Stimulated activated effector memory CD8-positive, alpha-beta T cell treated with anti-CD3 and anti-CD28 coated beads, Interleukin-12 subunit alpha, Interleukin-12 subunit beta, amount 100 ng/mL, for 72 hours (primary cell): ENCODE results near the gene STYXL2.

Experiments used
- ATAC-seq: fragments of 150-1000 bp; cut with Tn5 transposase; 2 replicates; pipeline ENCODE4 v1.10.0; 2021
- DNase-seq, 2 donors: peaks; one replicate each; pipeline ENCODE4 v3.0.0; 2021 to 2022; ENCODE audit warnings: low spot score in 2 of 2
- H3K27ac Mint-ChIP-seq: one replicate; pipeline ENCODE4 v1.8.0; 2022; ENCODE audit warnings: mild to moderate bottlenecking, mixed read lengths
- H3K36me3 Mint-ChIP-seq: one replicate; pipeline ENCODE4 v1.8.0; 2022; ENCODE audit warnings: mild to moderate bottlenecking, mixed read lengths
- H3K4me1 Mint-ChIP-seq: one replicate; pipeline ENCODE4 v1.8.0; 2022; ENCODE audit warnings: mixed read lengths
- H3K4me3 Mint-ChIP-seq: one replicate; pipeline ENCODE4 v1.8.0; 2022; ENCODE audit warnings: mild to moderate bottlenecking, mixed read lengths
- H3K9me3 Mint-ChIP-seq: one replicate; pipeline ENCODE4 v1.8.0; 2022; ENCODE audit warnings: mixed read lengths

STYXL2 gene

DNA sequence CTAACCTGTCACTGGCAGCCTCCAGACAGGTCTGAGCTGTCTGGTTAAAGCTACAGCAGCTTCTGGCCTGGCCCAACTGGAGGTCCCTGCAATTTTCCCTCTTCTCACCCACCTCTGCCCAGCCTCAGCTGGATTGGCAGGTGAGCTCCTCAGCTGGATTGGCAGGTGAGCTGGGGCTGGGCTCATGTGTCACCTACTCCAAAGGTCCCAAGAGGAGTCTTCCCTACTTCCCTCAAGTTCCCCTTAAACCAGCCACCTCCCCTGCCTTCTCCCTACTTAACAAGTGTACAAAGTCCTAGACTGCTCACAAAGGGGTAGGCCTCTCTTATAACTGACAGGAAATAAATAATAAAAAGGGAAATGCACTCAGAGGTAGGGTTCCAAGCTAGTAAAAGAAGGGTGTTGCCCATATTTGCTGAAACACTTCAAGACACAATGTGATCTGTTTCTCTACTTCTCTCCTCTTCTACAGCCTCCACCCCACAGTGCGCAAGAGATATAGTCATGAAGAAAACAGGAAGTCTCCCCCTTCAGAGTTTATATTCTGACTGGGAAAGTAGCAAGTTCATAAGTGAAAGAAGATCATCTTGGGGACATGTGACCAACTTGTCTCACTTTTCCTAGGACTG is 3.4 kb upstream of the STYXL2 start, which contains the start of gene GPA33:
GPA33 (minus strand) TSS at position 64 of the 629 bp plus-strand sequence. CDS start 90 bp downstream, outside the sequence.
- ATAC-seq (peak; percentile 88), DNase-seq (no peak)
- no peaks in the 10 kb centered on the region for H3K36me3 Mint-ChIP-seq
- H3K27ac Mint-ChIP-seq: peak within 1 kb of the TSS; percentile 97
- H3K4me3 Mint-ChIP-seq: peak within 1 kb of the TSS; percentile 48
- H3K4me1 Mint-ChIP-seq: peaks cover 23% of the 10 kb centered on the region
- H3K9me3 Mint-ChIP-seq: no peaks in the 10 kb centered on the region

DNA sequence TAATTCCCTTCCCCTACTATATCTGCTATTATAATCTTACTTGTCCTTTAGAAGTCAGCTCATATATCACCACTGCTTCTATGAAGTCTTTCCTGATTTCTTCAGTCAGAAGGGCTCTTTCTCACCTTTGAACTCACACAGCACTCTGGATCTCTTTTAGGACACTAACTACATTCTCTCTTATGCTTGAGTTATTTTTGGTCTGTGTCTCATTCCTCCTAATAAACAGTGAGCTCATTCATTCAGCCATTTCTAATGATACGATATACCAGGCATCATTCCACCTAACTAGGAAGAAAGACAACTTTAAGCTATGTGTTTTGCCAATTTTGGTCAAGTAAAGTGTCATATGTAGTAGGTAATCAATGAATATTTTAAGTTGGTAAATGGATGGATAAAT is 1.2 kb upstream of the STYXL2 start:
- H3K27ac Mint-ChIP-seq: no peak overlapping the region
- peaks cover 23% of the 10 kb centered on the region for H3K4me1 Mint-ChIP-seq
- DNase-seq: no peak
- H3K9me3 Mint-ChIP-seq: no peaks in the 10 kb centered on the region
- no peak for ATAC-seq
- H3K36me3 Mint-ChIP-seq: no peaks in the 10 kb centered on the region
- no peak overlapping the region for H3K4me3 Mint-ChIP-seq

DNA sequence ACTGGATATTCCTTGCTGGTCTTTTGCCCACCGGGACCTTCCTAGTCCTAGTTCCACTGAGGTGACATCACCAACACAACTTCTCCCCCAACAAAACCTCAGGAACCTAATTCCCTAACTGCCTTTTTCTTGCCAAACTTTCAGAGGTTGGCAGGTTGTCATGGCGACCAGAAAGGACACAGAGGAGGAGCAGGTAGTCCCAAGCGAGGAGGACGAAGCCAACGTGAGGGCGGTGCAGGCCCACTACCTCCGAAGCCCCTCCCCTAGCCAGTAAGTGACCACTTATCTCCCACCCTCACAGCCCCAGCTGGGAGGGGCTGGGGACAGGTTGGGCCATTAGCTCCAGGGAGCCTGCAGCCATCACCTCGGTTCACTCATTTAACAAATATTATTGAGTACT is 815 bp downstream of the STYXL2 start:
- no peaks in the 10 kb centered on the region for H3K36me3 Mint-ChIP-seq
- no peak overlapping the region for H3K27ac Mint-ChIP-seq
- H3K9me3 Mint-ChIP-seq: no peaks in the 10 kb centered on the region
- peaks cover 15% of the 10 kb centered on the region for H3K4me1 Mint-ChIP-seq
- ATAC-seq (no peak), DNase-seq (no peak)
- H3K4me3 Mint-ChIP-seq: no peak overlapping the region

DNA sequence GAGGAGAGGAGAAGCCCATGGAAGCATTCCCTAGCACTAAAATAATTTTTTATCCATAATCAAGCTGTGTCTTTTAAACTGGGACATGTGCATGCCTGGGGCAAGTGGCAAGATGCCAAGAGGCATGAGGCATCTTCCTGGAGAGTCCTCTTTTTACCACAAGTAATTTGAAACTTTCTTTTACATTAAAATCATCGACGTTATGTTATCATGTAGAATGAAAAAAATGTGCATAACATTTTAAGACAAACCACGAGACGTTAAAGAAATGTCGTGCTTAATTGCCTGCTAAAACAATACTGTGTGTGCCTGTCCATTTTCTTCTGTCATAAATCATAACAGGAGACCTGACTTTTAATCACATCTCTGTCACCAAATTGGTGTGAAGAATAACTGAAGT is 1.5 kb downstream of the STYXL2 start:
- Mint-ChIP-seq H3K4me3 (no peak overlapping the region), H3K9me3 (no peaks in the 10 kb centered on the region)
- no peak for DNase-seq

DNA sequence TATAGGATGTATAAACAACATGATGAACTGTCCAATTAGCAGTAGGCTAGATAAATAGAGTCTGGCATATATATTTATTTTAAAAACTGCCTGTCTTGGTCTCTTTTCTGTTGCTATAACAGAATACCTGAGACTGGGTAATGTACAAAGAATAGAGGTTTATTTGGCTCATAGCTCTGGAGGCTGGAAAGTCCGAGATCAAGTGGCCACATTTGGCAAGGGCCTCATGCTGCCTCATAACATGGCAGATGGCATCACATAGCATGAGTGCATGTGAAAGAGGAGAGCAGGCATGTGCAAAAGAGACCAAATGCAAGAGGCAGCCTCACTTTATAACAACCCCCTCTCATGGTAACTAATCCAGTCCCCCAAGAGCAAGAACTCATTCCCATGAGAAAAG is 6.0 kb downstream of the STYXL2 start:
- no peak for ATAC-seq
- no peak overlapping the region for H3K27ac Mint-ChIP-seq
- H3K9me3 Mint-ChIP-seq: no peaks in the 10 kb centered on the region
- no peaks in the 10 kb centered on the region for H3K36me3 Mint-ChIP-seq
- H3K4me3 Mint-ChIP-seq: no peak overlapping the region
- DNase-seq: no peak
- peaks cover 22% of the 10 kb centered on the region for H3K4me1 Mint-ChIP-seq

More for the DNA sequence above, 1.5 kb downstream of the STYXL2 start:
- Mint-ChIP-seq H3K4me1 (peaks cover 10% of the 10 kb centered on the region), H3K27ac (no peak overlapping the region), H3K36me3 (no peaks in the 10 kb centered on the region)
- no peak for ATAC-seq

DNA sequence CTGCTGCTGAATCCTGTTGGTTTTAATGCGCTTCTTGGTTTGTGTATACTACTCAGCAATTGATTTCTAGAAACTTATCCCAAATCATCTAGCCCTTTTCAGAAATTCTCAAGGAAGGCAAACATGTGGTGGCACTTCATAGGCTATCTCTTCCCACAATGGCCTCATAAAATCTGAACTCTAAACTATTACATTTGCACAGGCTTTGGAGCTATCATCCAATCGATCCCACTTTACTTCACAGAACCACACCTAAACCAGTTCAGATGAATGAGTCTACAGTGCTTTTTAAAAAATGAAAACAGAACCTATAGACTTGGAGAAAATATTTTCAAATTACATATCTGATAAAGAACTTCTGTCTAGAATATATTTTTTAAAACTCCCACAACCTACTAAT is 6.9 kb downstream of the STYXL2 start:
- no peaks in the 10 kb centered on the region for H3K36me3 Mint-ChIP-seq
- H3K27ac Mint-ChIP-seq: no peak overlapping the region
- H3K4me3 Mint-ChIP-seq: no peak overlapping the region
- H3K9me3 Mint-ChIP-seq: no peaks in the 10 kb centered on the region
- DNase-seq: no peak
- no peak for ATAC-seq
- peaks cover 26% of the 10 kb centered on the region for H3K4me1 Mint-ChIP-seq

DNA sequence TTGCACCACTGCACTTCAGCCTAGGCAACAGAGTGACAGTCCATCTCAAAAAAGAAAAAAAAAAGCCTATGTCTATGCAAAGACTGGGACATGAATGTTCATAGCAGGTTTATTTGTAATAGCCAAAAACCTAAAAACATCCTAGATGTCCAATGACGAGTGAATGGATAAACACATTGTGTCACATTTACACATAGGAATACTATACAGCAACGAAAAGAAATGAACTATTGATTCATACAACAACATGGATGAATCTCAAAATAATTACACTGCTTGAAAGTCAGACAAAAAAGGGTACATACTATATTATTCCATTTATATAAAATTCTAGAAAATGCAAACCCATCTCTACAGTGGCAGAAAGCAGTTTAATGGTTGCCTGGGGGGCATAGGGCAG is 7.9 kb downstream of the STYXL2 start:
- DNase-seq (no peak), ATAC-seq (no peak)
- H3K4me1 Mint-ChIP-seq: peaks cover 26% of the 10 kb centered on the region
- H3K27ac Mint-ChIP-seq: no peak overlapping the region
- no peaks in the 10 kb centered on the region for H3K9me3 Mint-ChIP-seq
- H3K36me3 Mint-ChIP-seq: no peaks in the 10 kb centered on the region
- H3K4me3 Mint-ChIP-seq: no peak overlapping the region

DNA sequence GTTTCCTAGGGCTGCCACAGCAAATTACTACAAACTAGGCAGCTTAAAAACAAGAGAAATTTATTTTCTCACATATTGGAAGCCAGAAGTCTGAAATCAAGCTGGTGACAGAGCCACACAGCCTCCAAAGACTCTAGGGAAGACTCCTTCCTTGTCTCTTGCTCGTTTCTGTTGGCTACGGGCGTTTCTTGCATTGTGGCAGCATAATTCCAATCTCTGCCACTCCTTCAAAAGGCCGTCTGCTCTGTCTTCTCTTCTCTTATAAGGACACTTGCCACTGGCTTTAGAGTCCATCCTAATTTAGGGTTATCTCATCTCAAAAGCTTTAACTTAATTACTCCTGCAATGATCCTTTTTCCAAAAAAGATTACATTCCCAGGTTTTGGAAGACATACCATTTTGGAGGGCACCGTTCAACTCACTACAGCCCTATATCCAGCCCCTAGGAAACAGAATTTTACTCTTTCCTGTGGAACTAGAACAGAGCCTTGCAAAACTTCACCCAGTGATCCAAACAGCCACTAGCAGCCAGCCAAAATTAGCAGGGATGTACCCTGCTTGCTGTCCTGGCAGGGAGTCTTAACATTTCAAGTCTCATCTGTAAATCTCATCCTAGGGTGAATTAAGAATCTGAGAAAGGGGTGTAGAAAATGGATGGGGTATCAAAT is 9.2 kb downstream of the STYXL2 start:
- Mint-ChIP-seq H3K27ac (no peak overlapping the region), H3K4me3 (no peak overlapping the region), H3K9me3 (no peaks in the 10 kb centered on the region), H3K4me1 (peaks cover 26% of the 10 kb centered on the region), H3K36me3 (no peaks in the 10 kb centered on the region)
- no peak for ATAC-seq
- no peak for DNase-seq

DNA sequence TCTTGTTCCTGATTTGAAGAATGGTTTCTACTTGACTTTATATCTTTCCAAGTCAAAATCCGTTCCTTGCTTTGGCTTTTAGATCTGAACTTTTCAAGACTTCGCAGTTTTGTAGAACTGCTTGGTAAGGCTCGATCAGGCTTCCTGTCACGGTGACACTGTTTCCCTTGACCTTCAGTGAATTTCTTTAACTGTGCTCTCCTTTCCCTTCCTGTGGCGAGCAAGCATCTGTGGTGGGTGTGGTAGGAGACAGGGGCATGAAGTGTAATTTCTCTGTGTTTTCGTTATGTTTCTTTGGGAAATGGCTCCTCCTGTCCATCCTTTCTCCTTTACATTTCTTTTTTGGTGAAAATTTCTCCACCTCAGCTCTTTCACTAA is 10.4 kb downstream of the STYXL2 start:
- ATAC-seq (no peak), DNase-seq (no peak)
- no peaks in the 10 kb centered on the region for H3K36me3 Mint-ChIP-seq
- H3K9me3 Mint-ChIP-seq: no peaks in the 10 kb centered on the region
- H3K27ac Mint-ChIP-seq: no peak overlapping the region
- no peak overlapping the region for H3K4me3 Mint-ChIP-seq
- H3K4me1 Mint-ChIP-seq: peaks cover 34% of the 10 kb centered on the region

DNA sequence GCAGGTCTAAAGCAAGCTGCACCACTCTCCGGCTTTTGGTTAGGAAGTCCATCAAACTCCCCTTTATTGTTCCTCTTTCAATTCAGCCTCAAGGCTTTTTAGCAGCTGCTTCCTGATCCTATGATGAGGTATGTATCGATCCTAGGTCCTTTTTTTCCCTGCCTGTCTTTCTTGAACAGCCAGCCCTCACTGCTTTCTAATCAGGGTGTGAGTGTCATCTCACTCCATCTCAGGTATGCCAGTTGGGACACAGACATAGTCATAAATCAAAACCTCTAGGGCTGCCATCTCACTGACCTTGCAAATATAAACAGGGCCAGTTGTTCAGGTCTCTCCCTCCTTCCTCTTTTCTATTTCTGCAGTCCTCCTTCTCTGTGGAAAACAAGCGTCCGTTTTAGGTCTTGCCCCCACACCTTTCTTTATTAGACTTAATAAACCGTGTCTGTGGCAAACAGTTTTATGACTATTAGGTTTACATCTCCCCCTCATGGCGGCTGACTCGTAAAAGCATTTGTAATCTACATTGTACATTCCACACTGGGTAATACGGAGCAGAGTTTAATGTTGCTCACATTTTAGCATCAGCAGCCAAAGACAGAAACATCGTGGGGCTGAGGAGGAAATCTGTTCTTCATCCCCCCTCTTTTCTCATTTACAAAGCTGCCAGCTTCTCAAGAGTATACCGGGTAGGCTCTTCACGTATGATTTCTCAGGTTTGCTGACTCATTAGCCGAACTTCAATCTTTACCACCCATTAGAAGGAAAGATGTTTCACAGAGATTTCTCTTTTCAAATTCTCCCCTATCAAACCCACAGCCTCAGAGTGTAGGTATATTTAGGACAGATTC is 11.6 kb downstream of the STYXL2 start:
- Mint-ChIP-seq H3K4me3 (no peak overlapping the region), H3K9me3 (peaks cover 4% of the 10 kb centered on the region), H3K27ac (no peak overlapping the region), H3K4me1 (peaks cover 47% of the 10 kb centered on the region), H3K36me3 (no peaks in the 10 kb centered on the region)
- no peak for DNase-seq
- ATAC-seq: no peak

DNA sequence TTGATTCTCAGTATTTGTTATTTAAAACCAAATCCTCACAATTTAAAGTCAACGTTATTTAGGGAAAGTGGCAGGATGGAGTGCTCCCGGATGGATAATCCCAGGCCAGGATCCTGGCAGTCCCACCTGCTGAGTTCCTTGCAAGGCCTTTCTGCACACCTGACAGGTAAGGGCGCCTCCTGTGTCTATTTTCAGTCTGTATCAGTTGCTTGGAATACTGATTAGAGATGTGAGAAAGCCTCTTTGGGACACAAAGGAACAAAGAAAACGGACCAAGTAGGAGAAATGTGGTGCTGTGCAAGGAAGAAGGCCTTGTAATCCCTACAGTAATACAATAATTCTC is 12.2 kb downstream of the STYXL2 start:
- peaks cover 8% of the 10 kb centered on the region for H3K9me3 Mint-ChIP-seq

DNA sequence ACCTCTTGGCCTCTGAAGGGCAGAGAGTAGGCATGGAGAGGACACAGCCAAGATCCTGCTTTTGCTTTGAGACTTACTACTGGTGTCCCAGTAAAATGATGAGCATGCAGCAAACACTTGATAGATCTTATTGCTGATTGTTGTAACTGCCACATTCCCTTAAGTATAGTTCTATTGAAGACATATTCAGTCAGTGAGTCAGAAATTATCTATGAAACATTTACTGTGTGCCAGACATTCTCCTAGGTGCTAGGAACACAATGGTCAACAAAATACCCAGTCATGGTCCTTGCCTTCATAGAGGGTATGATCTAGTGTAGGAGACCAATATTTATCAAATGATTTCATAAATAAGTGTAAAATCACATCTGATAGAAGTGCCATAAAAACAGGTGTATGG is 13.6 kb downstream of the STYXL2 start:
- Mint-ChIP-seq H3K4me1 (peaks cover 51% of the 10 kb centered on the region), H3K4me3 (no peak overlapping the region), H3K27ac (no peak overlapping the region), H3K36me3 (no peaks in the 10 kb centered on the region), H3K9me3 (peaks cover 8% of the 10 kb centered on the region)
- DNase-seq (no peak), ATAC-seq (no peak)

More for the DNA sequence above, 12.2 kb downstream of the STYXL2 start:
- Mint-ChIP-seq H3K4me1 (peaks cover 51% of the 10 kb centered on the region), H3K36me3 (no peaks in the 10 kb centered on the region), H3K27ac (no peak overlapping the region), H3K4me3 (no peak overlapping the region)
- ATAC-seq (no peak), DNase-seq (no peak)

DNA sequence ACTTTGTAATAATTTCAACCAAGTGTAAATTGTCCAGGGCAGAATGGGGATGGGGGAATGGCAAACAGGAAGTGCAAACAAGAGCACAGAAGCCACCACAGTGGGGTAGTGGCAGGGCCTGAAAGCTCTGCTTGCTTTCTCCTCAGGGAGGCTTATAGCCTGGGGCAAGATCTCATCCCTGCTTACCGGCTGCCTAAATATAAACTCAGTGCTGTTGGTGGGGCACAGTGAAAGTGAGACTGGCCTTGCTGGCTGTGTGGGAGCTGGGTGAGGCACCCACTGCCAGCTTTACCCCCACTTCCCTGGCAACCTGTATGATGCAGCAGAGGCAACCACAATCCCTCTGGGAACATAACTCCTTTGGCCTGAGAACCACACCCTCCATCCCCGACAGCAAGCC is 15.2 kb downstream of the STYXL2 start:
- Mint-ChIP-seq H3K27ac (peak overlapping the region; percentile 63), H3K36me3 (no peaks in the 10 kb centered on the region), H3K4me3 (no peak overlapping the region)

DNA sequence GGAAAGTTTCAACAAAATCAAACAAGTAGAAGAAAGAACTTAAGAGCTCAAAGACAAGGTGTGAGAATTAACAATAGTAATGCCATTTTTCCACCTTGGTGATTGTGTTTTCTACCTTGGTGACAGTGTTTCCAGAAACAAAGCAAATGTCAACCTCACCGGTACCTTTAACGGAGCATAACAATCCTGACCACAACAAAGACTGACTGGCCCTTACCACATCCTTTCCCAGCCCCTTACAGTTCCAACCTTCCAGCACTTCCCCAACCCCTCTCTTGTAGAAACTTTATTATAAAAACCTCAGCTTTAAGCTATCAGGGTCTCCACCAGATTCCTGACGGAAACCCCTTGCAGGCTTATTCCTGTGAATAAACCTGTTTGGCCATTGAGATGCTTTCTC is 16.7 kb downstream of the STYXL2 start:
- ATAC-seq (peak; percentile 43), DNase-seq (no peak)
- H3K36me3 Mint-ChIP-seq: no peaks in the 10 kb centered on the region
- no peak overlapping the region for H3K27ac Mint-ChIP-seq
- peaks cover 8% of the 10 kb centered on the region for H3K9me3 Mint-ChIP-seq
- H3K4me3 Mint-ChIP-seq: no peak overlapping the region
- peaks cover 27% of the 10 kb centered on the region for H3K4me1 Mint-ChIP-seq

More for the DNA sequence above, 15.2 kb downstream of the STYXL2 start:
- peaks cover 8% of the 10 kb centered on the region for H3K9me3 Mint-ChIP-seq
- no peak for DNase-seq
- peaks cover 41% of the 10 kb centered on the region for H3K4me1 Mint-ChIP-seq
- ATAC-seq: no peak

DNA sequence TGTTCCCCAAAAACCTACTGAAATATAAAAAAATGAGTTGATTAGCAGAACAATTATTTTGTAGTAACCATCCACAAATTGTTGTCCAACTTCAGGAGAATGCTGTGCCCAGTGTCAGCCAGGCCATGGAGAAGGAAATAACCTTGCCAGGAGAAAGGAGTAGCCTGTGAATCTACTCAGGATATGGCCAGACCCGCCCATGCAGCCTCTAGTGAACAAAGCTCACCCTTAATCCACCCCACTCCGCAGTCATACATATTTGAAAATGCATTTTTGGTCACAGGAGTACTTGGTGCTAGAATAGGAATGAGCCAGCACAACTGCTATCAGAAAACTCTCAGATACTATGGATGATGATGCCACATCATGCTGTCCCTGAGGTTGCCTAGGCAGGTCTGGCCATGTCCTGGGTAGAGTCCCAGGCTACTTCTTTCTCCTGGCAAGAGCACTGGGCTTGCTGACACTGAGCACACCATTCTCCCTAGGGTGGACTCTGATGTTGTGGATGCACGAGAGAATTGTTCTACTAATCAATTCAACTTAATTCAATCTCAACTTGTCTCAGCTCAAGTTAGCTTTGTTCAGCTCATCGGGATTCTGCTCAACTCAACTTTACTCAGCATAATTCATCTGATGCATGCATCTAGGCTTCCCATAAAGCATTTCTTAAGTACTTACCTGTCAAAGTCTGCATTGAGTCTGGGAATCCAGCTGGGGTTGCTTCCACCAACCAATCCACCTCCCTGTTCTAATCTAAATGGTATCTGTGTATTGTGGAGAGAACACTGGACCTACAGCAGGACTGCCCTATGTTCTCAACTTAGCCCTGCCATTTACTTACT is 18.2 kb downstream of the STYXL2 start:
- peaks cover 8% of the 10 kb centered on the region for H3K9me3 Mint-ChIP-seq
- no peak overlapping the region for H3K27ac Mint-ChIP-seq

More for the DNA sequence above, 18.2 kb downstream of the STYXL2 start:
- Mint-ChIP-seq H3K4me3 (no peak overlapping the region), H3K4me1 (peaks cover 25% of the 10 kb centered on the region), H3K36me3 (no peaks in the 10 kb centered on the region)
- DNase-seq: no peak
- no peak for ATAC-seq
